Loucy (cell line): ENCODE data around the gene TRIM21.

Source experiments
- H2AFZ ChIP-seq: fragments of 200-600 bp; sonication (generic); 2 replicates; pipeline ENCODE4 v1.6.0; 2016; ENCODE audit warnings: antibody characterized with exemption, mild to moderate bottlenecking, low read length, moderate library complexity
- H3F3A ChIP-seq: fragments of 200-600 bp; 2 replicates; pipeline ENCODE4 v1.6.0; 2016; ENCODE audit warnings: antibody characterized with exemption, low read depth, mild to moderate bottlenecking
- H3K27me3 ChIP-seq: fragments of 200-600 bp; sonication (generic); 2 replicates; pipeline ENCODE4 v1.6.1; 2014; ENCODE audit warnings: low read length, mild to moderate bottlenecking; ENCODE audit not compliant: insufficient read depth, poor library complexity, severe bottlenecking
- H3K36me3 ChIP-seq: fragments of 200-600 bp; sonication (generic); 2 replicates; pipeline ENCODE4 v1.6.1; 2016; ENCODE audit warnings: low read length; ENCODE audit not compliant: insufficient read depth
- H3K4me1 ChIP-seq: fragments of 200-600 bp; sonication (generic); 2 replicates; pipeline ENCODE4 v1.5.1; 2014; ENCODE audit warnings: low read length, mild to moderate bottlenecking; ENCODE audit not compliant: insufficient read depth, poor library complexity, severe bottlenecking
- H3K4me2 ChIP-seq: fragments of 200-600 bp; sonication (generic); 2 replicates; pipeline ENCODE4 v1.6.0; 2014; ENCODE audit warnings: antibody characterized with exemption, low read length, low read depth, mild to moderate bottlenecking; ENCODE audit not compliant: poor library complexity, severe bottlenecking
- H3K4me3 ChIP-seq: fragments of 200-600 bp; sonication (generic); 2 replicates; pipeline ENCODE4 v1.5.1; 2014; ENCODE audit warnings: low read length, mild to moderate bottlenecking, mixed read lengths; ENCODE audit not compliant: poor library complexity, severe bottlenecking
- H3K79me2 ChIP-seq: fragments of 200-600 bp; sonication (generic); 2 replicates; pipeline ENCODE4 v1.6.1; 2014; ENCODE audit warnings: low read length; ENCODE audit not compliant: insufficient read depth
- H3K9ac ChIP-seq: fragments of 200-600 bp; sonication (generic); 2 replicates; pipeline ENCODE4 v1.6.0; 2014; ENCODE audit warnings: mild to moderate bottlenecking, low read depth, low read length, moderate library complexity; ENCODE audit not compliant: poor library complexity, severe bottlenecking
- H3K9me2 ChIP-seq: fragments of 200-600 bp; sonication (generic); replicated peaks from 2 replicates; pipeline ENCODE4 v1.6.1; 2016; ENCODE audit warnings: low read depth, low read length, mixed read lengths
- H3K9me3 ChIP-seq: fragments of 200-600 bp; sonication (generic); 2 replicates; pipeline ENCODE4 v1.6.1; 2014; ENCODE audit warnings: mild to moderate bottlenecking, antibody characterized with exemption, low read length, low read depth; ENCODE audit not compliant: insufficient read depth
- H4K20me1 ChIP-seq: fragments of 200-600 bp; sonication (generic); 2 replicates; pipeline ENCODE4 v1.6.0; 2014; ENCODE audit warnings: antibody characterized with exemption, low read length, mild to moderate bottlenecking; ENCODE audit not compliant: insufficient read depth, poor library complexity, severe bottlenecking
- CTCF ChIP-seq: fragments of 200-600 bp; sonication (generic); conservative IDR thresholded peaks from 2 replicates; pipeline ENCODE4 v1.5.1; 2014; ENCODE audit warnings: mild to moderate bottlenecking, antibody characterized with exemption, low read length
- EZH2phosphoT487 ChIP-seq: fragments of 200-600 bp; IDR thresholded peaks from 2 replicates; pipeline ENCODE4 v1.6.1; 2018; ENCODE audit warnings: antibody characterized with exemption, mild to moderate bottlenecking, moderate library complexity, borderline replicate concordance

TRIM21 gene

DNA sequence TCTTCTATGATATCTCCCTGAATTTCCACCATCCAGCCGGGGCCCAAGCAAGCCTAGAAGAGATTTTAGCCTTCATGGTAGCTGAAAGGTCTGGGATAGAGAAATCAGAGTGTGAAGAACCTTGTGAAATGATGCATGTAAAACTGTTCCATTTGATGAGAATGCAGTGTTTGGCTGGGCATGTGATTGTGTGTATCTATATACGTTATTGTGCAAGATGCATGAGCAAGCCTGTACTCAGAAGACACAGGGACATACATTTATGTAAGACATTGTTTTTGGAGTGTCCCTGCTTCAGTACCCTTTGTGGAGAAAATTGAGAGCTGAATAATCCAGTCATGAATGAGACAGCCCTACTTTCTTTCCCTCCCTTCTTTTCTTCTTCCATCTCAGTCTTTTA is 40.4 kb upstream of the TRIM21 start:
- Histone ChIP-seq H3K27me3 (peaks cover 57% of the 10 kb centered on the region), H3K9me2 (no peaks in the 10 kb centered on the region), H4K20me1 (no peaks in the 10 kb centered on the region), H2AFZ (no peak overlapping the region), H3K9ac (no peak overlapping the region), H3K9me3 (no peaks in the 10 kb centered on the region), H3K4me1 (no peaks in the 10 kb centered on the region), H3K36me3 (no peaks in the 10 kb centered on the region), H3K79me2 (no peaks in the 10 kb centered on the region), H3F3A (no peaks in the 10 kb centered on the region), H3K4me2 (no peak overlapping the region), H3K4me3 (no peak overlapping the region)
- TF ChIP-seq CTCF (no peak), EZH2phosphoT487 (no peak)

DNA sequence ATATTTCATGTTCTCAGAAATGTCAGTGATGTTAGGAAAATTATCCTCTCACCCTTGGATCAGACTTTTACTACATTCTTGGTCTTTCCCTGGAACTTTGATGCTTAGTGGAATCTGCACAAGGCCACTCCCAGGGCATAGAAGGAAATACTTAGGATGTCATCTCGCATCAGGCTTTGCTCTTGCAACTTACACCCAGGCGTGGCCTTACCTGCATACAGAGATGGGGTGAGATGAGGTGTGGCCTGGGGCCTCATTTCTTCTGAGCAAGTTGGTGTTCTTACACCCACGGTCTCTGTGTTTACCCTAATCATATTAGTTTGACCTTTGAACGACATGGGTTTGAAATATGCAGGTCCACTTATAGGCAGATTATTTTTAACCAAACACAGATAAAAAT is 36.5 kb upstream of the TRIM21 start:
- H3F3A ChIP-seq = no peaks in the 10 kb centered on the region
- no peak for TF ChIP-seq CTCF
- no peak for TF ChIP-seq EZH2phosphoT487
- H3K4me2 ChIP-seq = no peak overlapping the region
- H3K9me2 ChIP-seq = no peaks in the 10 kb centered on the region
- no peaks in the 10 kb centered on the region for H3K4me1 ChIP-seq
- H3K36me3 ChIP-seq = no peaks in the 10 kb centered on the region
- H4K20me1 ChIP-seq = no peaks in the 10 kb centered on the region
- H3K9ac ChIP-seq = no peak overlapping the region
- no peak overlapping the region for H2AFZ ChIP-seq
- peaks cover 19% of the 10 kb centered on the region for H3K27me3 ChIP-seq
- H3K9me3 ChIP-seq = no peaks in the 10 kb centered on the region
- no peaks in the 10 kb centered on the region for H3K79me2 ChIP-seq
- no peak overlapping the region for H3K4me3 ChIP-seq

DNA sequence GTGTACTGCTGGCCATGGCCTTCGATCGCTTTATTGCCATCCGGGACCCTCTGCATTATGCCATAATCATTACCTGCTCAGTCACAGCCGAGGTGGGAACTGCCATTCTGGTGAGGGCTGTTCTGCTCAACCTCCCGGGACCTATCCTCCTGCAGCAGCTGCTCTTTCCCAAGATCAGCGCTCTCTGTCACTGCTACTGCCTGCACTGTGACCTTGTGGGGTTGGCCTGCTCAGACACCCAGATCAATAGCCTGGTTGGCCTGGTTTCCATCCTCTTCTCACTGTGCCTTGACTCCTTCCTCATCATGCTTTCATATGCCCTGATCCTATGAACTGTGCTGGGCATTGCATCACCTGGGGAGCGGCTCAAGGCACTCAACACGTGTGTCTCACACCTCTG is 24.9 kb upstream of the TRIM21 start:
- Histone ChIP-seq H2AFZ (no peak overlapping the region), H3K79me2 (no peaks in the 10 kb centered on the region)

More for the DNA sequence above, 24.9 kb upstream of the TRIM21 start:
- H3K27me3 ChIP-seq = no peaks in the 10 kb centered on the region
- no peaks in the 10 kb centered on the region for H3K9me2 ChIP-seq
- H4K20me1 ChIP-seq = no peaks in the 10 kb centered on the region
- H3K9me3 ChIP-seq = no peaks in the 10 kb centered on the region
- no peaks in the 10 kb centered on the region for H3K4me1 ChIP-seq
- H3K36me3 ChIP-seq = no peaks in the 10 kb centered on the region
- H3K4me2 ChIP-seq = no peak overlapping the region
- H3K4me3 ChIP-seq = no peak overlapping the region
- no peak for TF ChIP-seq CTCF
- TF ChIP-seq EZH2phosphoT487 = no peak
- H3F3A ChIP-seq = no peaks in the 10 kb centered on the region
- H3K9ac ChIP-seq = no peak overlapping the region
